Breast epithelium (tissue), 4 donors: Measurements from ENCODE around the gene GBF1. TPM values are rescaled to one million over a fixed set of nuclear protein-coding genes. Genes with fewer than 3 reads are reported as not detected.
A peak's percentile ranks its signal among the peaks of the same experiment; 100 is the strongest.

Experiments
- DNase-seq, 2 donors: peaks; one replicate each; pipeline ENCODE4 v3.0.0-alpha.2; 2019; ENCODE audit warnings: low spot score in 2 of 2
- H3K27ac ChIP-seq, 2 donors: fragments of 200-600 bp; sonication (generic) in 1 of 2; one replicate each; pipeline ENCODE4 v1.5.1; 2016 to 2019; ENCODE audit warnings: mild to moderate bottlenecking in 1 of 2
- H3K27me3 ChIP-seq, 2 donors: fragments of 200-600 bp; sonication (generic) in 1 of 2; one replicate each; pipeline versions ENCODE4 v1.5.1 to v1.6.0; 2017 to 2019; ENCODE audit warnings: control low read depth in 1 of 2, mild to moderate bottlenecking in 1 of 2
- H3K36me3 ChIP-seq: fragments of 200-600 bp; one replicate; pipeline ENCODE4 v1.5.1; 2019
- H3K4me1 ChIP-seq, 2 donors: fragments of 200-600 bp; sonication (generic); one replicate each; pipeline ENCODE4 v1.5.1; 2016 to 2019; ENCODE audit warnings: control low read depth in 1 of 2
- H3K4me3 ChIP-seq, 3 donors: fragments of 200-600 bp; sonication (generic); 1 replicate in 2 of 3; 2 replicates in 1 of 3; pipeline ENCODE4 v1.5.1; 2016 to 2019; ENCODE audit warnings: mild to moderate bottlenecking in 3 of 3, moderate library complexity in 2 of 3
- H3K9me3 ChIP-seq, 2 donors: fragments of 200-600 bp; sonication (generic) in 1 of 2; one replicate each; pipeline ENCODE4 v1.5.1; 2016 to 2019; ENCODE audit warnings: control low read depth in 1 of 2
- POLR2A ChIP-seq: fragments of 450-650 bp; IDR thresholded peaks from one replicate; pipeline ENCODE4 v1.6.1; 2016; ENCODE audit warnings: antibody characterized with exemption, mild to moderate bottlenecking, moderate library complexity
- POLR2AphosphoS5 ChIP-seq, 3 donors: sonication (generic); formaldehyde crosslinking; IDR thresholded peaks; one replicate each; pipeline ENCODE4 v1.6.1; 2017; ENCODE audit warnings: antibody characterized with exemption in 3 of 3
- intact Hi-C: fragments of 100-400 bp; cut with DNase I; formaldehyde crosslinking; loops from one replicate; pipeline ENCODE4 v1.15.1; 2023; ENCODE audit warnings: low total_unique reads
- total RNA-seq, 3 donors: library from RNA; depleted of rRNA; stranded (reverse); fragments of >200 nt; gene quantifications; one replicate each; pipeline ENCODE4 v1.1.0, GENCODE V29; 2016
- TF ChIP-seq, protein P1 (sequence below), 3 donors: fragments of 450-650 bp; IDR thresholded peaks; one replicate each; pipeline ENCODE4 v1.5.1; 2016 to 2017; ENCODE audit warnings: antibody characterized with exemption in 3 of 3, mild to moderate bottlenecking in 3 of 3, moderate library complexity in 3 of 3

GBF1 gene
- total RNA-seq, 3 donors from 2014 or later: 25.8 to 32.1 (median 25.9) TPM

- Histone ChIP-seq H3K4me3 (no peak overlapping the region), H3K9me3 (no peaks in the 10 kb centered on the region), H3K27me3 (no peaks in the 10 kb centered on the region), H3K4me1 (peaks cover 0 to 6% of the 10 kb centered on the region in 2 donors), H3K27ac (no peak overlapping the region), H3K36me3 (no peaks in the 10 kb centered on the region)
- DNase-seq: no peak
- intact Hi-C loops: no loop called here
- TF ChIP-seq POLR2A: no peak
- TF ChIP-seq, protein P1, sequence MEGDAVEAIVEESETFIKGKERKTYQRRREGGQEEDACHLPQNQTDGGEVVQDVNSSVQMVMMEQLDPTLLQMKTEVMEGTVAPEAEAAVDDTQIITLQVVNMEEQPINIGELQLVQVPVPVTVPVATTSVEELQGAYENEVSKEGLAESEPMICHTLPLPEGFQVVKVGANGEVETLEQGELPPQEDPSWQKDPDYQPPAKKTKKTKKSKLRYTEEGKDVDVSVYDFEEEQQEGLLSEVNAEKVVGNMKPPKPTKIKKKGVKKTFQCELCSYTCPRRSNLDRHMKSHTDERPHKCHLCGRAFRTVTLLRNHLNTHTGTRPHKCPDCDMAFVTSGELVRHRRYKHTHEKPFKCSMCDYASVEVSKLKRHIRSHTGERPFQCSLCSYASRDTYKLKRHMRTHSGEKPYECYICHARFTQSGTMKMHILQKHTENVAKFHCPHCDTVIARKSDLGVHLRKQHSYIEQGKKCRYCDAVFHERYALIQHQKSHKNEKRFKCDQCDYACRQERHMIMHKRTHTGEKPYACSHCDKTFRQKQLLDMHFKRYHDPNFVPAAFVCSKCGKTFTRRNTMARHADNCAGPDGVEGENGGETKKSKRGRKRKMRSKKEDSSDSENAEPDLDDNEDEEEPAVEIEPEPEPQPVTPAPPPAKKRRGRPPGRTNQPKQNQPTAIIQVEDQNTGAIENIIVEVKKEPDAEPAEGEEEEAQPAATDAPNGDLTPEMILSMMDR (IDR thresholded peaks at IDR 0.05): no peak
Measured at GRCh38 chr10:102279104-102279503, 33.8 kb downstream of the GBF1 start.

DNA sequence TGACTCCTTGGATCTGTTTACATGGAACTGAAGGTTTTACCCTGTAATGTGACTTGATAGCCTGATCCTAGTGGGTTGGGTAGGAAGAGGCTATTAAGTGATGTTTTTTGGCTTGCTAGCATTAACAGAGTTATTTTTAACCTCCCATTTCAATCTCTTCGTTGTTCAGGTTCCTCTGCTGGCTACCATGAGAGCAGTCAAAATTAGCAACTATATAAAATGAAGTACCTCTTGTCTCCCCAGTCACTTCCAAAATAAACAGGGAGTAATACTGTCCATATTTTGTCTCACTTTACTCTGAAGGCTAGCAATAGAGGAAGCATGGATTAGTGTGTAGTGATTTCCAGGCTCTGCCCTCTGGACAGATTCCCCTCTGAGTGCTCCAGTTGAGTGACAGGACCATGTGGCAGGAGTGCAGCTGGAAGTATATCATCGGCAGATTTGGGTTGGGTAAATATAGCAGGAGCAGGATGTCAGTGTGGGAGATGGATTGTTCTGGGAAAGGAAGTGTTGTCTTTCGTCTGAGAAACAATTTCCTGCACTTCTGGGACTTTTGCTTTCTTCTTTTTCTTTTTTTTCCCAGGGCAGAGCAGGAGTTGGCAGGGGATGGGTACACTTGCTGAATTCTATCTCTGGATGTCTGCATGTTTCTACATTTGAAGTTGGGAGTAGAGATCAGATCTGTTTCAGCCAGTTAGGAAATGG lies 35.2 kb downstream of the GBF1 start:
- H3K27me3 ChIP-seq: no peaks in the 10 kb centered on the region
- H3K9me3 ChIP-seq: no peaks in the 10 kb centered on the region
- no peak for DNase-seq
- intact Hi-C loops: no loop called here
- peak overlapping the region; percentile 4 to 53 for H3K27ac ChIP-seq
- peaks cover 0 to 6% of the 10 kb centered on the region in 2 donors for H3K4me1 ChIP-seq
- H3K4me3 ChIP-seq: peak overlapping the region in 1 of 3 donors; percentile 6
- TF ChIP-seq, protein P1 (IDR thresholded peaks at IDR 0.05): no peak
- TF ChIP-seq POLR2AphosphoS5 (IDR thresholded peaks at IDR 0.05) (no peak), POLR2A (no peak)
- H3K36me3 ChIP-seq: no peaks in the 10 kb centered on the region

DNA sequence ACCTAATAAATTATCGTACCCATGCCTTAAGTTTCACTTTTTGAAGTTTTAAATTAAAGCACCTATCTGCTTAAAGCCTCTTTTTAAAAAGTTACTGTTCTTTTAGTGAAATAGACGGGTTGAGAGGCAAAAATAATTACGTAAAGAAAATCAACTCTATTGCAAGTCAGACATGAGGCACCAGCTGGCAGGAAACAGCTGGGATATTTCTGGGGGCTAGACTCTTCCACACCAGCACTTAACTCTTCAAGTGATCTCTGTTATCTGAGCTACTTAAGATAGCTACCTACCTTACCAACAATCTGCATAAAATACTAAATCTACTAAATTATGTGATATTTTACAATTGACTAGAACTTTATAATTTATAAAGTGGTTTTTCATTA lies 35.8 kb downstream of the GBF1 start:
- Histone ChIP-seq H3K4me3 (peak overlapping the region in 1 of 3 donors; percentile 6), H3K4me1 (peaks cover 0 to 6% of the 10 kb centered on the region in 2 donors), H3K9me3 (no peaks in the 10 kb centered on the region), H3K27ac (peak overlapping the region in 1 of 2 donors; percentile 4), H3K36me3 (no peaks in the 10 kb centered on the region), H3K27me3 (no peaks in the 10 kb centered on the region)
- intact Hi-C loops: no loop called here
- DNase-seq: no peak
- TF ChIP-seq POLR2AphosphoS5 (IDR thresholded peaks at IDR 0.05): no peak
- TF ChIP-seq, protein P1 (IDR thresholded peaks at IDR 0.05): no peak
- TF ChIP-seq POLR2A: no peak

DNA sequence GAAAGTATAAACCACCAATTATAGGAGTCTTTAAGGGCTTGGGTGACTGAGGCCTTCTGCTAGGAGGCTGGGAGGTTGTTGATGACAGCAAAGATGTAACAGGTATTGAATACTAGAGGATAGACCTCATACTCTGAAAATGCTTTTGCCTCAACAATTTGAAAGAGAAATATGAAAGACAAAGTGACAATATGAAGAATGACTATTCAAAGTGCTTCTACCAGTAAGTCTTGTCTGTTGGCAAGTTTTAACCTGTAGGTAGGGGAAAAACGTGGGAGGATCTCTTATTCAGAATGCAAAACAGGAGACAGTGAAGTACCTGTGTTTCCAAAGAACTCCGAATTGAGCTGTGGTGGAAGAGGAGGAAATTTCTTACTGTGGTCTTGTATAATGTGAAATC lies 38.2 kb downstream of the GBF1 start:
- intact Hi-C loops: no loop called here
- Histone ChIP-seq H3K27me3 (no peaks in the 10 kb centered on the region), H3K4me1 (peaks cover 0 to 6% of the 10 kb centered on the region in 2 donors), H3K27ac (no peak overlapping the region), H3K9me3 (no peaks in the 10 kb centered on the region), H3K36me3 (no peaks in the 10 kb centered on the region), H3K4me3 (no peak overlapping the region)
- no peak for DNase-seq
- no peak for TF ChIP-seq POLR2AphosphoS5 (IDR thresholded peaks at IDR 0.05)
- no peak for TF ChIP-seq POLR2A
- TF ChIP-seq, protein P1 (IDR thresholded peaks at IDR 0.05): no peak

- Histone ChIP-seq H3K27me3 (no peaks in the 10 kb centered on the region), H3K4me1 (peaks cover 0 to 6% of the 10 kb centered on the region in 2 donors)
Measured at GRCh38 chr10:102283890-102284289, 38.6 kb downstream of the GBF1 start.

More at GRCh38 chr10:102283890-102284289, 38.6 kb downstream of the GBF1 start:
- no peak overlapping the region for H3K27ac ChIP-seq
- no peak overlapping the region for H3K4me3 ChIP-seq
- H3K36me3 ChIP-seq: no peaks in the 10 kb centered on the region
- intact Hi-C loops: no loop called here
- no peak for TF ChIP-seq POLR2AphosphoS5 (IDR thresholded peaks at IDR 0.05)
- TF ChIP-seq POLR2A: no peak
- TF ChIP-seq, protein P1 (IDR thresholded peaks at IDR 0.05): no peak
- H3K9me3 ChIP-seq: no peaks in the 10 kb centered on the region
- DNase-seq: no peak
